ENCODE measurements around the gene MRI1. TPM values are rescaled to one million over a fixed set of nuclear protein-coding genes. Genes with fewer than 3 reads are reported as not detected.
"Not testable (repeated sequence)": the region's sequence is repeated elsewhere in the genome, so short reads cannot be mapped to it uniquely, and the experiment has no call there.

MRI1 gene
- total RNA-seq, 1 experiment from 2014 or later, result 19.6 TPM

- ATAC-seq (no peak), DNase-seq (ENCODE audit: low read depth, low spot score) (no peak)
- intact Hi-C loops (cut with micrococcal nuclease), result no loop called here
- no peaks in the 10 kb centered on the region for H3K9me2 ChIP-seq (ENCODE audit: insufficient read depth)
- H3K36me3 ChIP-seq (ENCODE audit: control insufficient read depth in 1 of 2, insufficient read depth in 2 of 2, low read length in 2 of 2), result peaks cover 12 to 18% of the 10 kb centered on the region in 2 experiments; a peak in 3 of 4 replicates
- H3K9me3 ChIP-seq (ENCODE audit: control insufficient read depth in 1 of 2, insufficient read depth in 1 of 2, low read depth in 1 of 2, low read length in 2 of 2), result peaks cover 0 to 5% of the 10 kb centered on the region in 2 experiments; a peak in 1 of 4 replicates
- no peak overlapping the region for H3K4me3 ChIP-seq (replicated peaks in 1 of 2; ENCODE audit: low read depth in 1 of 2, low read length in 2 of 2)
- H2AFZ ChIP-seq (ENCODE audit: low read depth, low read length, poor library complexity, severe bottlenecking), result no peak overlapping the region
- H3K4me2 ChIP-seq (ENCODE audit: low read length), result no peak overlapping the region
- TF ChIP-seq CEBPB (IDR thresholded peaks at IDR 0.05; ENCODE audit: low read depth), result no peak
- TF ChIP-seq RAD21 (IDR thresholded peaks at IDR 0.05; ENCODE audit: low read depth), result no peak
- no peaks in the 10 kb centered on the region for H3K27me3 ChIP-seq (ENCODE audit: insufficient read depth, low read length)
- ChIA-PET RAD21 (ENCODE audit: low non-redundant PET in 1 of 2, low total read pairs in 2 of 2, uncharacterized antibody in 2 of 2, unreplicated experiment in 2 of 2) (no interaction called here), CTCF (no interaction called here), POLR2A (interaction anchor here (0.9 kb wide), 1 partner anchor 52 kb away, joined by 3 read pairs; no protein-coding TSS in a partner anchor)
- H3K9ac ChIP-seq (ENCODE audit: low read length), result no peak overlapping the region
- peaks cover 22% of the 10 kb centered on the region for H3K79me2 ChIP-seq (ENCODE audit: insufficient read depth, low read length)
- no peaks in the 10 kb centered on the region for H4K20me1 ChIP-seq (ENCODE audit: insufficient read depth)
- no peak overlapping the region for H3K27ac ChIP-seq (ENCODE audit: low read depth, low read length)
- BruUV-seq (replicated peaks), result no TSS peak
- H3K4me1 ChIP-seq (ENCODE audit: control insufficient read depth in 1 of 2, insufficient read depth in 2 of 2, low read length in 2 of 2), result peaks cover 2 to 16% of the 10 kb centered on the region in 2 experiments; a peak in 3 of 4 replicates
Measured at GRCh38 chr19:13751436-13751835, 12.9 kb upstream of the MRI1 start.

DNA sequence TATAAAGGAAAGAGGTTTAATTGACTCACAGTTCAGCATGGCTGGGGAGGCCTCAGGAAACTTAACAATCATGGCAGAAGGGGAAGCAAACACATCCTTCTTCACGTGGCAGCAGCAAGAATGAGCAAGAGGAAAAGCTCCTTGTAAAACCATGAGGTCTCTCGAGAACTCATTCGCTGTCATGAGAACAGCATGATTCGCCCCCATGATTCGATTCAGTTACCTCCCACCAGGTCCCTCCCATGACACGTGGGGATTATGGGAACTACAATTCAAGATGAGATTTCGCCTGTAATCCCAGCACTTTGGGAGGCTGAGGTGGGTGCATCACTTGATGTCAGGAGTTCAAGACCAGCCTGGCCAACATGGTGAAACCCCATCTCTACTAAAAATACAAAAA, 10.7 kb upstream of the MRI1 start:
- H3K9me3 ChIP-seq (ENCODE audit: control insufficient read depth in 1 of 2, insufficient read depth in 1 of 2, low read depth in 1 of 2, low read length in 2 of 2); H3K9ac ChIP-seq (ENCODE audit: low read length); H4K20me1 ChIP-seq (ENCODE audit: insufficient read depth); ATAC-seq; intact Hi-C loops (cut with micrococcal nuclease); BruUV-seq (replicated peaks); H3K4me2 ChIP-seq (ENCODE audit: low read length); CTCF ChIA-PET; RAD21 ChIA-PET (ENCODE audit: low non-redundant PET in 1 of 2, low total read pairs in 2 of 2, uncharacterized antibody in 2 of 2, unreplicated experiment in 2 of 2); H2AFZ ChIP-seq (ENCODE audit: low read depth, low read length, poor library complexity, severe bottlenecking); H3K27ac ChIP-seq (ENCODE audit: low read depth, low read length); H3K4me3 ChIP-seq (replicated peaks in 1 of 2; ENCODE audit: low read depth in 1 of 2, low read length in 2 of 2); POLR2A ChIA-PET; H3K27me3 ChIP-seq (ENCODE audit: insufficient read depth, low read length); H3K4me1 ChIP-seq (ENCODE audit: control insufficient read depth in 1 of 2, insufficient read depth in 2 of 2, low read length in 2 of 2); H3K9me2 ChIP-seq (ENCODE audit: insufficient read depth); DNase-seq (ENCODE audit: low read depth, low spot score): not testable (repeated sequence)
- Histone ChIP-seq H3K36me3 (ENCODE audit: control insufficient read depth in 1 of 2, insufficient read depth in 2 of 2, low read length in 2 of 2) (peaks cover 25 to 28% of the 10 kb centered on the region in 2 experiments; a peak in 3 of 4 replicates), H3K79me2 (ENCODE audit: insufficient read depth, low read length) (peaks cover 14% of the 10 kb centered on the region; the same call in 1 of the 2 replicates)

GRCh38 chr19:13756210-13756609, 8.1 kb upstream of the MRI1 start:
- no TSS peak for BruUV-seq (replicated peaks)
- Histone ChIP-seq H2AFZ (ENCODE audit: low read depth, low read length, poor library complexity, severe bottlenecking) (no peak overlapping the region), H4K20me1 (ENCODE audit: insufficient read depth) (no peaks in the 10 kb centered on the region), H3K27ac (ENCODE audit: low read depth, low read length) (no peak overlapping the region), H3K27me3 (ENCODE audit: insufficient read depth, low read length) (no peaks in the 10 kb centered on the region), H3K9ac (ENCODE audit: low read length) (no peak overlapping the region), H3K9me3 (ENCODE audit: control insufficient read depth in 1 of 2, insufficient read depth in 1 of 2, low read depth in 1 of 2, low read length in 2 of 2) (no peaks in the 10 kb centered on the region), H3K4me3 (replicated peaks in 1 of 2; ENCODE audit: low read depth in 1 of 2, low read length in 2 of 2) (no peak overlapping the region), H3K36me3 (ENCODE audit: control insufficient read depth in 1 of 2, insufficient read depth in 2 of 2, low read length in 2 of 2) (peaks cover 26 to 32% of the 10 kb centered on the region in 2 experiments; a peak in 3 of 4 replicates), H3K79me2 (ENCODE audit: insufficient read depth, low read length) (no peaks in the 10 kb centered on the region), H3K4me1 (ENCODE audit: control insufficient read depth in 1 of 2, insufficient read depth in 2 of 2, low read length in 2 of 2) (no peaks in the 10 kb centered on the region), H3K9me2 (ENCODE audit: insufficient read depth) (no peaks in the 10 kb centered on the region), H3K4me2 (ENCODE audit: low read length) (no peak overlapping the region)
- ATAC-seq, result no peak
- no peak for DNase-seq (ENCODE audit: low read depth, low spot score)
- ChIA-PET CTCF (no interaction called here), POLR2A (interaction anchor here (1.0 kb wide), 1 partner anchor 24 kb away, joined by 4 read pairs; no protein-coding TSS in a partner anchor), RAD21 (ENCODE audit: low non-redundant PET in 1 of 2, low total read pairs in 2 of 2, uncharacterized antibody in 2 of 2, unreplicated experiment in 2 of 2) (no interaction called here)
- intact Hi-C loops (cut with micrococcal nuclease), result no loop called here
- TF ChIP-seq EZH2phosphoT487 (IDR thresholded peaks at IDR 0.05; ENCODE audit: borderline replicate concordance) (no peak), YY1 (IDR thresholded peaks at IDR 0.05; ENCODE audit: extremely low read depth, insufficient replicate concordance, low read depth, low read length) (no peak), SP1 (IDR thresholded peaks at IDR 0.05; ENCODE audit: low read depth) (no peak), ZFX (IDR thresholded peaks at IDR 0.05) (no peak), SRF (IDR thresholded peaks at IDR 0.05; ENCODE audit: low read depth) (no peak), POLR2A (IDR thresholded peaks at IDR 0.05; ENCODE audit: borderline replicate concordance, extremely low read depth, insufficient read depth, insufficient read length) (no peak), ELF1 (IDR thresholded peaks at IDR 0.05; ENCODE audit: borderline replicate concordance, low read depth) (no peak), RAD21 (IDR thresholded peaks at IDR 0.05; ENCODE audit: low read depth) (no peak), EGR1 (IDR thresholded peaks at IDR 0.05; ENCODE audit: low read depth) (no peak)
- TF ChIP-seq, protein P1, sequence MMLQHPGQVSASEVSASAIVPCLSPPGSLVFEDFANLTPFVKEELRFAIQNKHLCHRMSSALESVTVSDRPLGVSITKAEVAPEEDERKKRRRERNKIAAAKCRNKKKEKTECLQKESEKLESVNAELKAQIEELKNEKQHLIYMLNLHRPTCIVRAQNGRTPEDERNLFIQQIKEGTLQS (IDR thresholded peaks at IDR 0.05), result no peak
- TF ChIP-seq, protein P2, sequence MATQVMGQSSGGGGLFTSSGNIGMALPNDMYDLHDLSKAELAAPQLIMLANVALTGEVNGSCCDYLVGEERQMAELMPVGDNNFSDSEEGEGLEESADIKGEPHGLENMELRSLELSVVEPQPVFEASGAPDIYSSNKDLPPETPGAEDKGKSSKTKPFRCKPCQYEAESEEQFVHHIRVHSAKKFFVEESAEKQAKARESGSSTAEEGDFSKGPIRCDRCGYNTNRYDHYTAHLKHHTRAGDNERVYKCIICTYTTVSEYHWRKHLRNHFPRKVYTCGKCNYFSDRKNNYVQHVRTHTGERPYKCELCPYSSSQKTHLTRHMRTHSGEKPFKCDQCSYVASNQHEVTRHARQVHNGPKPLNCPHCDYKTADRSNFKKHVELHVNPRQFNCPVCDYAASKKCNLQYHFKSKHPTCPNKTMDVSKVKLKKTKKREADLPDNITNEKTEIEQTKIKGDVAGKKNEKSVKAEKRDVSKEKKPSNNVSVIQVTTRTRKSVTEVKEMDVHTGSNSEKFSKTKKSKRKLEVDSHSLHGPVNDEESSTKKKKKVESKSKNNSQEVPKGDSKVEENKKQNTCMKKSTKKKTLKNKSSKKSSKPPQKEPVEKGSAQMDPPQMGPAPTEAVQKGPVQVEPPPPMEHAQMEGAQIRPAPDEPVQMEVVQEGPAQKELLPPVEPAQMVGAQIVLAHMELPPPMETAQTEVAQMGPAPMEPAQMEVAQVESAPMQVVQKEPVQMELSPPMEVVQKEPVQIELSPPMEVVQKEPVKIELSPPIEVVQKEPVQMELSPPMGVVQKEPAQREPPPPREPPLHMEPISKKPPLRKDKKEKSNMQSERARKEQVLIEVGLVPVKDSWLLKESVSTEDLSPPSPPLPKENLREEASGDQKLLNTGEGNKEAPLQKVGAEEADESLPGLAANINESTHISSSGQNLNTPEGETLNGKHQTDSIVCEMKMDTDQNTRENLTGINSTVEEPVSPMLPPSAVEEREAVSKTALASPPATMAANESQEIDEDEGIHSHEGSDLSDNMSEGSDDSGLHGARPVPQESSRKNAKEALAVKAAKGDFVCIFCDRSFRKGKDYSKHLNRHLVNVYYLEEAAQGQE (IDR thresholded peaks at IDR 0.05; ENCODE audit: low read depth), result no peak
